Brain microvascular endothelial cell (primary cell): Measurements from ENCODE around the gene STX4.

Source experiments
- DNase-seq: peaks from one replicate; pipeline ENCODE4 v3.0.0-alpha.2; 2020
- H3K27ac ChIP-seq: fragments of 250-450 bp; sonication (Bioruptor Pico); 2 replicates; pipeline ENCODE4 v1.5.1; 2020; ENCODE audit warnings: mild to moderate bottlenecking, moderate library complexity
- H3K27me3 ChIP-seq: fragments of 250-450 bp; sonication (Bioruptor Pico); replicated peaks from 2 replicates; pipeline ENCODE4 v1.5.1; 2020; ENCODE audit warnings: mild to moderate bottlenecking
- H3K36me3 ChIP-seq: fragments of 250-450 bp; sonication (Bioruptor Pico); replicated peaks from 2 replicates; pipeline ENCODE4 v1.5.1; 2020; ENCODE audit warnings: mild to moderate bottlenecking
- H3K4me3 ChIP-seq: 2 replicates; pipeline ENCODE4 v1.5.1; 2011; ENCODE audit warnings: low read depth, mild to moderate bottlenecking, control low read depth, low read length, moderate library complexity
- in situ Hi-C: cut with HindIII; loops from 2 replicates; pipeline ENCODE4 v1.10.0; 2017; ENCODE audit warnings: low sequenced_read_pairs, low pct_ligation_motif_present
- TF ChIP-seq, protein P1 (sequence below): IDR thresholded peaks from 2 replicates; pipeline ENCODE4 v1.5.1; 2011; ENCODE audit warnings: low read depth, mild to moderate bottlenecking, moderate library complexity, low read length, control low read depth, inconsistent platforms; ENCODE audit errors: missing control alignments

Gene STX4

GRCh38 chr16:31079342-31079944, 46.1 kb downstream of the STX4 start:
- Histone ChIP-seq H3K27me3 (no peaks in the 10 kb centered on the region), H3K36me3 (peaks cover 28% of the 10 kb centered on the region), H3K4me3 (no peak overlapping the region), H3K27ac (no peak overlapping the region)
- no peak for DNase-seq
- TF ChIP-seq, protein P1, sequence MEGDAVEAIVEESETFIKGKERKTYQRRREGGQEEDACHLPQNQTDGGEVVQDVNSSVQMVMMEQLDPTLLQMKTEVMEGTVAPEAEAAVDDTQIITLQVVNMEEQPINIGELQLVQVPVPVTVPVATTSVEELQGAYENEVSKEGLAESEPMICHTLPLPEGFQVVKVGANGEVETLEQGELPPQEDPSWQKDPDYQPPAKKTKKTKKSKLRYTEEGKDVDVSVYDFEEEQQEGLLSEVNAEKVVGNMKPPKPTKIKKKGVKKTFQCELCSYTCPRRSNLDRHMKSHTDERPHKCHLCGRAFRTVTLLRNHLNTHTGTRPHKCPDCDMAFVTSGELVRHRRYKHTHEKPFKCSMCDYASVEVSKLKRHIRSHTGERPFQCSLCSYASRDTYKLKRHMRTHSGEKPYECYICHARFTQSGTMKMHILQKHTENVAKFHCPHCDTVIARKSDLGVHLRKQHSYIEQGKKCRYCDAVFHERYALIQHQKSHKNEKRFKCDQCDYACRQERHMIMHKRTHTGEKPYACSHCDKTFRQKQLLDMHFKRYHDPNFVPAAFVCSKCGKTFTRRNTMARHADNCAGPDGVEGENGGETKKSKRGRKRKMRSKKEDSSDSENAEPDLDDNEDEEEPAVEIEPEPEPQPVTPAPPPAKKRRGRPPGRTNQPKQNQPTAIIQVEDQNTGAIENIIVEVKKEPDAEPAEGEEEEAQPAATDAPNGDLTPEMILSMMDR = no peak
- in situ Hi-C loops = no loop called here

DNA sequence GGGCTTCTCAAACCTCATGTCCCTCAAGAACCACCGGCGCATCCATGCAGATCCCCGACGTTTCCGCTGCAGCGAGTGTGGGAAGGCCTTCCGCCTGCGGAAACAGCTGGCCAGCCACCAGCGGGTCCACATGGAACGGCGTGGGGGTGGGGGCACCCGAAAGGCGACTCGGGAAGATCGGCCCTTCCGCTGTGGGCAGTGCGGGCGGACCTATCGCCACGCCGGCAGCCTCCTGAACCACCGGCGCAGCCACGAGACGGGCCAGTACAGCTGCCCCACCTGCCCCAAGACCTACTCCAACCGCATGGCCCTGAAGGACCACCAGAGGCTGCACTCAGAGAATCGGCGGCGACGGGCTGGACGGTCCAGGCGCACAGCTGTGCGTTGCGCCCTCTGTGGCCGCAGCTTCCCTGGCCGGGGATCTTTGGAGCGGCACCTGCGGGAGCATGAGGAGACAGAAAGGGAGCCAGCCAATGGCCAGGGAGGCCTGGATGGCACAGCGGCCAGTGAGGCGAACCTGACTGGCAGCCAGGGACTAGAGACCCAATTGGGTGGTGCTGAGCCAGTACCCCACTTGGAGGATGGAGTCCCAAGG, 46.8 kb downstream of the STX4 start:
- Histone ChIP-seq H3K27ac (no peak overlapping the region), H3K36me3 (peaks cover 28% of the 10 kb centered on the region), H3K4me3 (no peak overlapping the region), H3K27me3 (no peaks in the 10 kb centered on the region)
- TF ChIP-seq, protein P1 = no peak
- no peak for DNase-seq
- in situ Hi-C loops = no loop called here

GRCh38 chr16:31080756-31081419, 47.5 kb downstream of the STX4 start:
- no peak for DNase-seq

DNA sequence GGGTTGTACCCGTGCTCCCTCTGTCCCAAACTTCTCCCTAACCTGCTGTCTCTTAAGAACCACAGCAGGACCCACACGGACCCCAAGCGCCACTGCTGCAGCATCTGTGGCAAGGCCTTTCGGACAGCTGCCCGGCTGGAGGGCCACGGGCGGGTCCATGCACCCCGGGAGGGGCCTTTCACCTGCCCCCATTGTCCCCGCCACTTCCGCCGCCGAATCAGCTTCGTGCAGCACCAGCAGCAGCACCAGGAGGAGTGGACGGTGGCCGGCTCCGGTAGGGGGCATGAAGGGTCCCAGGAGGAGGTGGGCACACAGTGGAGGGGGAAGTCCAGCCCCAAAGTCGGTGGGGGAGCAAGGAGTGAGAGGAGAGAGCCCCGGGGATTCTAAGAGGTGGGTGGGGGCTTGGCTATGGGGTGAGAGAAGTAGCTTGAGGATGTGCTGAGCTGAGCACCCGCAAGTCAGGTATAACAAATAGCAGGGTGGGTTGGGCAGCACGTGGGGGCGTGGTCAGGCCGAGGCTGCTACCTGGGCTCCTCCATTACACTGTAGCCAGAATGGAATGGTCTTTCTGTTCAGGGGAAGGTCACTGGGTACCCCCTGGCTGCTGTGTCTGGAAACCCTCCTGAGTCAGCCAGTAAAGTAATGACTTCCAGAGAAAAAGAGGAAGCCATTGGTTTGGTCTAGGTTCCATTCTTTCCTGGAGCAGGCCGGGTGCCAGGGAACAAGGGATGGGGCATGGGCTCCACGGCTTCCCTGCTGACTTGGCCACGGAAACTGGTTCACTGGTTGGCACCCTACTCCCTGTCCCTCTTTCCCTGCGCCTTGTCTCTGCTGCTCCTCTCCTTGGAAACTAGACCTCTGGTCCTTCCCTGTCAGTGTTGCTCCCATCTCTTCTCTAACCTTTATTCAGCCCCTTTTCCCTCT, 48.3 kb downstream of the STX4 start:
- Histone ChIP-seq H3K27ac (no peak overlapping the region), H3K36me3 (peaks cover 28% of the 10 kb centered on the region), H3K27me3 (no peaks in the 10 kb centered on the region), H3K4me3 (no peak overlapping the region)
- no peak for DNase-seq
- TF ChIP-seq, protein P1 = no peak
- in situ Hi-C loops = no loop called here

More at GRCh38 chr16:31080756-31081419, 47.5 kb downstream of the STX4 start:
- Histone ChIP-seq H3K36me3 (peaks cover 28% of the 10 kb centered on the region), H3K4me3 (no peak overlapping the region), H3K27me3 (no peaks in the 10 kb centered on the region), H3K27ac (no peak overlapping the region)
- in situ Hi-C loops = no loop called here
- TF ChIP-seq, protein P1 = no peak

- no peak overlapping the region for H3K4me3 ChIP-seq
- TF ChIP-seq, protein P1 = no peak
- peaks cover 26% of the 10 kb centered on the region for H3K36me3 ChIP-seq
- no peaks in the 10 kb centered on the region for H3K27me3 ChIP-seq
- in situ Hi-C loops = no loop called here
- DNase-seq = no peak
- no peak overlapping the region for H3K27ac ChIP-seq
These were observed 49.1 kb downstream of the STX4 start for GRCh38 chr16:31082368-31083045.
